Astrocyte (in vitro differentiated cells and primary cell): Measurements from ENCODE around the gene TIAL1. TPM values are rescaled to one million over a fixed set of nuclear protein-coding genes. Genes with fewer than 3 reads are reported as not detected.

Source experiments
- DNase-seq: peaks from one replicate; pipeline ENCODE4 v3.0.0-alpha.2; 2010; ENCODE audit warnings: low read depth
- FAIRE-seq: peaks from 2 replicates; lab custom pipeline; 2011; peaks lifted over from hg19 to GRCh38; lab: Jason Lieb, UNC
- H2AFZ ChIP-seq: 2 replicates; pipeline ENCODE4 v1.6.0; 2012; ENCODE audit warnings: low read depth, low read length, inconsistent platforms
- H3K27ac ChIP-seq: 2 replicates; pipeline ENCODE4 v1.5.1; 2011; ENCODE audit warnings: low read depth, low read length, inconsistent platforms
- H3K27me3 ChIP-seq: 2 replicates; pipeline ENCODE4 v1.6.0; 2011; ENCODE audit warnings: low read length, inconsistent platforms; ENCODE audit not compliant: insufficient read depth
- H3K36me3 ChIP-seq: 2 replicates; pipeline ENCODE4 v1.5.1; 2011; ENCODE audit warnings: low read length, inconsistent platforms; ENCODE audit not compliant: insufficient read depth
- H3K4me1 ChIP-seq: 2 replicates; pipeline ENCODE4 v1.5.1; 2011; ENCODE audit warnings: low read length, inconsistent platforms; ENCODE audit not compliant: insufficient read depth
- H3K4me2 ChIP-seq: 2 replicates; pipeline ENCODE4 v1.6.0; 2012; ENCODE audit warnings: low read length, inconsistent platforms
- H3K4me3 ChIP-seq: 2 replicates; pipeline ENCODE4 v1.5.1; 2011; ENCODE audit warnings: low read depth, mild to moderate bottlenecking, low read length, inconsistent platforms; ENCODE audit not compliant: insufficient read depth
- H3K79me2 ChIP-seq: 2 replicates; pipeline ENCODE4 v1.6.0; 2012; ENCODE audit warnings: mild to moderate bottlenecking, low read length, inconsistent platforms; ENCODE audit not compliant: insufficient read depth
- H3K9ac ChIP-seq: 2 replicates; pipeline ENCODE4 v1.6.0; 2012; ENCODE audit warnings: mild to moderate bottlenecking, low read length, inconsistent platforms
- H3K9me3 ChIP-seq: 2 replicates; pipeline ENCODE4 v1.5.1; 2012; ENCODE audit warnings: low read depth, mild to moderate bottlenecking, low read length, inconsistent platforms; ENCODE audit not compliant: insufficient read depth
- H4K20me1 ChIP-seq: 2 replicates; pipeline ENCODE4 v1.6.0; 2012; ENCODE audit warnings: low read length, inconsistent platforms; ENCODE audit not compliant: insufficient read depth
- H3K27ac Mint-ChIP-seq: one replicate; pipeline ENCODE4 v1.8.0; 2021; ENCODE audit warnings: mild to moderate bottlenecking, mixed read lengths; ENCODE audit not compliant: unreplicated experiment
- H3K27me3 Mint-ChIP-seq: one replicate; pipeline ENCODE4 v1.8.0; 2021; ENCODE audit warnings: low read depth, mixed read lengths; ENCODE audit not compliant: unreplicated experiment
- H3K36me3 Mint-ChIP-seq: one replicate; pipeline ENCODE4 v1.8.0; 2021; ENCODE audit warnings: low read depth, mixed read lengths; ENCODE audit not compliant: unreplicated experiment
- H3K4me1 Mint-ChIP-seq: one replicate; pipeline ENCODE4 v1.8.0; 2021; ENCODE audit warnings: low read depth, mixed read lengths; ENCODE audit not compliant: unreplicated experiment
- H3K4me3 Mint-ChIP-seq: one replicate; pipeline ENCODE4 v1.8.0; 2021; ENCODE audit warnings: mild to moderate bottlenecking, moderate library complexity, mixed read lengths; ENCODE audit not compliant: unreplicated experiment
- H3K9me3 Mint-ChIP-seq: one replicate; pipeline ENCODE4 v1.8.0; 2021; ENCODE audit warnings: mild to moderate bottlenecking, mixed read lengths; ENCODE audit not compliant: unreplicated experiment
- CTCF ChIP-seq: IDR thresholded peaks from 2 replicates; pipeline ENCODE4 v1.5.1; 2011; ENCODE audit warnings: low read depth, mild to moderate bottlenecking, inconsistent platforms, low read length, moderate library complexity; ENCODE audit not compliant: insufficient read depth
- EZH2 ChIP-seq: IDR thresholded peaks from 2 replicates; pipeline ENCODE4 v1.6.1; 2012; ENCODE audit warnings: mild to moderate bottlenecking, low read length, inconsistent platforms; ENCODE audit not compliant: insufficient read depth
- total RNA-seq: library from RNA; stranded (reverse); gene quantifications from 2 replicates; pipeline ENCODE4 v1.2.1, GENCODE V29; 2021

TIAL1 gene
- total RNA-seq, 1 donor from 2014 or later, result 155 TPM

GRCh38 chr10:119524720-119525070, 72.1 kb downstream of the TIAL1 start:
- peaks cover 30% of the 10 kb centered on the region for H3K79me2 ChIP-seq
- H3K4me1 Mint-ChIP-seq, result peaks cover 26% of the 10 kb centered on the region
- H2AFZ ChIP-seq, result no peak overlapping the region
- no peaks in the 10 kb centered on the region for H3K27me3 ChIP-seq
- TF ChIP-seq CTCF, result no peak
- no peak for TF ChIP-seq EZH2
- no peak for FAIRE-seq
- H3K9ac ChIP-seq, result no peak overlapping the region
- H3K27me3 Mint-ChIP-seq, result peaks cover 2% of the 10 kb centered on the region
- H3K4me3 ChIP-seq, result no peak overlapping the region
- H3K9me3 Mint-ChIP-seq, result no peaks in the 10 kb centered on the region
- H3K4me1 ChIP-seq, result peaks cover 12% of the 10 kb centered on the region
- peaks cover 21% of the 10 kb centered on the region for H3K36me3 Mint-ChIP-seq
- H3K4me2 ChIP-seq, result no peak overlapping the region
- no peaks in the 10 kb centered on the region for H3K9me3 ChIP-seq
- H3K36me3 ChIP-seq, result peaks cover 4% of the 10 kb centered on the region
- no peak overlapping the region for H3K27ac Mint-ChIP-seq
- H4K20me1 ChIP-seq, result peaks cover 18% of the 10 kb centered on the region
- no peak for DNase-seq
- no peak overlapping the region for H3K4me3 Mint-ChIP-seq
- no peak overlapping the region for H3K27ac ChIP-seq

GRCh38 chr10:119523895-119524719, 72.7 kb downstream of the TIAL1 start:
- H3K36me3 Mint-ChIP-seq, result peaks cover 21% of the 10 kb centered on the region
- H3K4me1 Mint-ChIP-seq, result peaks cover 31% of the 10 kb centered on the region
- Histone ChIP-seq H3K79me2 (peaks cover 25% of the 10 kb centered on the region), H3K4me1 (peaks cover 12% of the 10 kb centered on the region), H3K36me3 (peaks cover 4% of the 10 kb centered on the region), H3K9me3 (no peaks in the 10 kb centered on the region), H3K9ac (no peak overlapping the region), H3K4me3 (no peak overlapping the region), H2AFZ (no peak overlapping the region), H3K27ac (no peak overlapping the region), H4K20me1 (peaks cover 18% of the 10 kb centered on the region), H3K27me3 (no peaks in the 10 kb centered on the region), H3K4me2 (no peak overlapping the region)
- no peak overlapping the region for H3K4me3 Mint-ChIP-seq
- TF ChIP-seq EZH2 (no peak), CTCF (no peak)
- no peaks in the 10 kb centered on the region for H3K9me3 Mint-ChIP-seq
- no peak for FAIRE-seq
- peaks cover 2% of the 10 kb centered on the region for H3K27me3 Mint-ChIP-seq
- DNase-seq, result no peak
- no peak overlapping the region for H3K27ac Mint-ChIP-seq

Other genes starting within 250 kb of the TIAL1 start
- 40.0 and 40.1 TPM in 2 replicates for gene RGS10, start 54.2 kb downstream of the TIAL1 start, total RNA-seq
- 68.4 and 71.6 TPM in 2 replicates for gene BAG3, start 54.4 kb upstream of the TIAL1 start, total RNA-seq
- 101 and 102 TPM in 2 replicates for gene INPP5F, start 129.1 kb upstream of the TIAL1 start, total RNA-seq